ENCODE measurements around the gene DNAJC15. TPM values are rescaled to one million over a fixed set of nuclear protein-coding genes. Genes with fewer than 3 reads are reported as not detected.

DNAJC15 gene
- polyA plus RNA-seq, 1 experiment = 63.9 TPM

GRCh38 chr13:43132911-43133310, 109.5 kb downstream of the DNAJC15 start:
- Histone ChIP-seq H3K27me3 (ENCODE audit: control insufficient read depth, insufficient read depth, low read length) (no peaks in the 10 kb centered on the region; the same call in none of the 2 replicates), H3K36me3 (ENCODE audit: control insufficient read depth, insufficient read depth, low read length) (no peaks in the 10 kb centered on the region), H3K4me3 (ENCODE audit: low read depth, low read length) (no peak overlapping the region)
- DNase-seq (ENCODE audit: low read depth) = no peak
- CTCF ChIA-PET = interaction anchor here (1.4 kb wide), 1 partner anchor 171 kb away, joined by 3 read pairs; no protein-coding TSS in a partner anchor
- POLR2A ChIA-PET = no interaction called here
- no peak for TF ChIP-seq CTCF (IDR thresholded peaks at IDR 0.05; ENCODE audit: insufficient read depth, low read depth, low read length)

- ChIA-PET POLR2A (no interaction called here), CTCF (interaction anchor here (1.1 to 1.4 kb wide), 2 partner anchors 165 to 671 kb away, joined by 3 to 4 read pairs; no protein-coding TSS in a partner anchor)
- no peaks in the 10 kb centered on the region for H3K36me3 ChIP-seq (ENCODE audit: control insufficient read depth, insufficient read depth, low read length)
Measured at GRCh38 chr13:43133792-43134191, 110.4 kb downstream of the DNAJC15 start.

GRCh38 chr13:43134868-43135267, 111.5 kb downstream of the DNAJC15 start:
- H3K4me3 ChIP-seq (ENCODE audit: low read depth, low read length) = no peak overlapping the region
- H3K27me3 ChIP-seq (ENCODE audit: control insufficient read depth, insufficient read depth, low read length) = no peaks in the 10 kb centered on the region; the same call in none of the 2 replicates
- TF ChIP-seq CTCF (IDR thresholded peaks at IDR 0.05; ENCODE audit: insufficient read depth, low read depth, low read length) = no peak
- ChIA-PET CTCF (interaction anchor here (1.4 kb wide), 1 partner anchor 166 kb away, joined by 4 read pairs; no protein-coding TSS in a partner anchor), POLR2A (no interaction called here)
- DNase-seq (ENCODE audit: low read depth) = no peak
- no peaks in the 10 kb centered on the region for H3K36me3 ChIP-seq (ENCODE audit: control insufficient read depth, insufficient read depth, low read length)

More at GRCh38 chr13:43133792-43134191, 110.4 kb downstream of the DNAJC15 start:
- H3K4me3 ChIP-seq (ENCODE audit: low read depth, low read length) = no peak overlapping the region
- no peak for TF ChIP-seq CTCF (IDR thresholded peaks at IDR 0.05; ENCODE audit: insufficient read depth, low read depth, low read length)
- no peak for DNase-seq (ENCODE audit: low read depth)
- no peaks in the 10 kb centered on the region; the same call in none of the 2 replicates for H3K27me3 ChIP-seq (ENCODE audit: control insufficient read depth, insufficient read depth, low read length)

GRCh38 chr13:43135516-43135915, 112.1 kb downstream of the DNAJC15 start:
- Histone ChIP-seq H3K4me3 (ENCODE audit: low read depth, low read length) (no peak overlapping the region), H3K27me3 (ENCODE audit: control insufficient read depth, insufficient read depth, low read length) (no peaks in the 10 kb centered on the region; the same call in none of the 2 replicates), H3K36me3 (ENCODE audit: control insufficient read depth, insufficient read depth, low read length) (no peaks in the 10 kb centered on the region)
- DNase-seq (ENCODE audit: low read depth) = no peak
- CTCF ChIA-PET = no interaction called here
- POLR2A ChIA-PET = no interaction called here
- no peak for TF ChIP-seq CTCF (IDR thresholded peaks at IDR 0.05; ENCODE audit: insufficient read depth, low read depth, low read length)

- no peaks in the 10 kb centered on the region; the same call in 1 of the 2 replicates for H3K27me3 ChIP-seq (ENCODE audit: control insufficient read depth, insufficient read depth, low read length)
- H3K36me3 ChIP-seq (ENCODE audit: control insufficient read depth, insufficient read depth, low read length) = no peaks in the 10 kb centered on the region
- ChIA-PET POLR2A (no interaction called here), CTCF (no interaction called here)
- DNase-seq (ENCODE audit: low read depth) = no peak
- no peak for TF ChIP-seq CTCF (IDR thresholded peaks at IDR 0.05; ENCODE audit: insufficient read depth, low read depth, low read length)
- no peak overlapping the region for H3K4me3 ChIP-seq (ENCODE audit: low read depth, low read length)
Measured at GRCh38 chr13:43136920-43137575, 113.7 kb downstream of the DNAJC15 start.
